ENCODE results near the gene PPP1R36. TPM values are rescaled to one million over a fixed set of nuclear protein-coding genes. Genes with fewer than 3 reads are reported as not detected.
"Not testable (repeated sequence)": the region's sequence is repeated elsewhere in the genome, so short reads cannot be mapped to it uniquely, and the experiment has no call there.

PPP1R36 gene
- total RNA-seq, 1 donor, result 0.73 TPM

- Histone ChIP-seq H3K27me3 (ENCODE audit: insufficient read depth, low read length) (peaks cover 42% of the 10 kb centered on the region), H3K9me3 (ENCODE audit: low read depth, low read length) (no peaks in the 10 kb centered on the region), H3K4me1 (ENCODE audit: insufficient read depth, low read length) (peaks cover 26% of the 10 kb centered on the region), H3K4me3 (ENCODE audit: low read length) (no peak overlapping the region)
Measured at GRCh38 chr14:64541972-64542835, 7.6 kb upstream of the PPP1R36 start.

- Histone ChIP-seq H3K4me1 (ENCODE audit: insufficient read depth, low read length) (peaks cover 26% of the 10 kb centered on the region), H3K27me3 (ENCODE audit: insufficient read depth, low read length) (peaks cover 42% of the 10 kb centered on the region), H3K4me3 (ENCODE audit: low read length) (no peak overlapping the region)
Measured at GRCh38 chr14:64542836-64543201, 6.9 kb upstream of the PPP1R36 start.

GRCh38 chr14:64544607-64545312, 5.0 kb upstream of the PPP1R36 start:
- Histone ChIP-seq H3K27me3 (ENCODE audit: insufficient read depth, low read length) (peaks cover 58% of the 10 kb centered on the region), H3K9me3 (ENCODE audit: low read depth, low read length) (no peaks in the 10 kb centered on the region), H3K4me1 (ENCODE audit: insufficient read depth, low read length) (peaks cover 28% of the 10 kb centered on the region), H3K4me3 (ENCODE audit: low read length) (no peak overlapping the region)

More at GRCh38 chr14:64542836-64543201, 6.9 kb upstream of the PPP1R36 start:
- H3K9me3 ChIP-seq (ENCODE audit: low read depth, low read length), result no peaks in the 10 kb centered on the region

- no peak overlapping the region for H3K4me3 ChIP-seq (ENCODE audit: low read length)
- no peaks in the 10 kb centered on the region for H3K9me3 ChIP-seq (ENCODE audit: low read depth, low read length)
- H3K27me3 ChIP-seq (ENCODE audit: insufficient read depth, low read length), result peaks cover 51% of the 10 kb centered on the region
- peaks cover 12% of the 10 kb centered on the region for H3K4me1 ChIP-seq (ENCODE audit: insufficient read depth, low read length)
Measured at GRCh38 chr14:64549016-64549415, 745 bp upstream of the PPP1R36 start.

GRCh38 chr14:64550621-64551333, 1.0 kb downstream of the PPP1R36 start:
- Histone ChIP-seq H3K4me1 (ENCODE audit: insufficient read depth, low read length) (peaks cover 12% of the 10 kb centered on the region), H3K27me3 (ENCODE audit: insufficient read depth, low read length) (peaks cover 46% of the 10 kb centered on the region), H3K4me3 (ENCODE audit: low read length) (no peak overlapping the region), H3K9me3 (ENCODE audit: low read depth, low read length) (no peaks in the 10 kb centered on the region)

- Histone ChIP-seq H3K9me3 (ENCODE audit: low read depth, low read length) (no peaks in the 10 kb centered on the region), H3K4me3 (ENCODE audit: low read length) (no peak overlapping the region), H3K27me3 (ENCODE audit: insufficient read depth, low read length) (peaks cover 32% of the 10 kb centered on the region), H3K4me1 (ENCODE audit: insufficient read depth, low read length) (peaks cover 8% of the 10 kb centered on the region)
Measured at GRCh38 chr14:64554556-64554955, 4.8 kb downstream of the PPP1R36 start.

GRCh38 chr14:64556526-64556925, 6.8 kb downstream of the PPP1R36 start:
- Histone ChIP-seq H3K27me3 (ENCODE audit: insufficient read depth, low read length) (peaks cover 14% of the 10 kb centered on the region), H3K9me3 (ENCODE audit: low read depth, low read length) (no peaks in the 10 kb centered on the region), H3K4me1 (ENCODE audit: insufficient read depth, low read length) (no peaks in the 10 kb centered on the region), H3K4me3 (ENCODE audit: low read length) (no peak overlapping the region)

- H3K4me1 ChIP-seq (ENCODE audit: insufficient read depth, low read length); H3K4me3 ChIP-seq (ENCODE audit: low read length); H3K27me3 ChIP-seq (ENCODE audit: insufficient read depth, low read length); H3K9me3 ChIP-seq (ENCODE audit: low read depth, low read length): not testable (repeated sequence)
Measured at GRCh38 chr14:64558216-64558615, 8.5 kb downstream of the PPP1R36 start.

- H3K9me3 ChIP-seq (ENCODE audit: low read depth, low read length), result no peaks in the 10 kb centered on the region
- H3K4me1 ChIP-seq (ENCODE audit: insufficient read depth, low read length), result no peaks in the 10 kb centered on the region
- H3K27me3 ChIP-seq (ENCODE audit: insufficient read depth, low read length), result no peaks in the 10 kb centered on the region
- no peak overlapping the region for H3K4me3 ChIP-seq (ENCODE audit: low read length)
Measured at GRCh38 chr14:64561631-64562030, 11.9 kb downstream of the PPP1R36 start.

- Histone ChIP-seq H3K4me1 (ENCODE audit: insufficient read depth, low read length) (no peaks in the 10 kb centered on the region), H3K9me3 (ENCODE audit: low read depth, low read length) (no peaks in the 10 kb centered on the region), H3K27me3 (ENCODE audit: insufficient read depth, low read length) (no peaks in the 10 kb centered on the region), H3K4me3 (ENCODE audit: low read length) (no peak overlapping the region)
Measured at GRCh38 chr14:64562436-64562835, 12.7 kb downstream of the PPP1R36 start.

- Histone ChIP-seq H3K27me3 (ENCODE audit: insufficient read depth, low read length) (no peaks in the 10 kb centered on the region), H3K4me1 (ENCODE audit: insufficient read depth, low read length) (no peaks in the 10 kb centered on the region), H3K9me3 (ENCODE audit: low read depth, low read length) (no peaks in the 10 kb centered on the region), H3K4me3 (ENCODE audit: low read length) (no peak overlapping the region)
Measured at GRCh38 chr14:64563696-64564095, 13.9 kb downstream of the PPP1R36 start.

GRCh38 chr14:64566651-64567122, 16.9 kb downstream of the PPP1R36 start:
- H3K27me3 ChIP-seq (ENCODE audit: insufficient read depth, low read length), result no peaks in the 10 kb centered on the region
- H3K4me3 ChIP-seq (ENCODE audit: low read length), result no peak overlapping the region
- H3K4me1 ChIP-seq (ENCODE audit: insufficient read depth, low read length), result no peaks in the 10 kb centered on the region
- H3K9me3 ChIP-seq (ENCODE audit: low read depth, low read length), result no peaks in the 10 kb centered on the region

- Histone ChIP-seq H3K4me3 (ENCODE audit: low read length) (no peak overlapping the region), H3K4me1 (ENCODE audit: insufficient read depth, low read length) (no peaks in the 10 kb centered on the region), H3K27me3 (ENCODE audit: insufficient read depth, low read length) (no peaks in the 10 kb centered on the region), H3K9me3 (ENCODE audit: low read depth, low read length) (no peaks in the 10 kb centered on the region)
Measured at GRCh38 chr14:64569138-64569631, 19.4 kb downstream of the PPP1R36 start.

GRCh38 chr14:64569646-64570045, 19.9 kb downstream of the PPP1R36 start:
- H3K27me3 ChIP-seq (ENCODE audit: insufficient read depth, low read length); H3K4me3 ChIP-seq (ENCODE audit: low read length); H3K9me3 ChIP-seq (ENCODE audit: low read depth, low read length); H3K4me1 ChIP-seq (ENCODE audit: insufficient read depth, low read length): not testable (repeated sequence)

Measured in mononuclear cell (primary cell).